ENCODE measurements around the gene ABCG5.

Gene ABCG5

DNA sequence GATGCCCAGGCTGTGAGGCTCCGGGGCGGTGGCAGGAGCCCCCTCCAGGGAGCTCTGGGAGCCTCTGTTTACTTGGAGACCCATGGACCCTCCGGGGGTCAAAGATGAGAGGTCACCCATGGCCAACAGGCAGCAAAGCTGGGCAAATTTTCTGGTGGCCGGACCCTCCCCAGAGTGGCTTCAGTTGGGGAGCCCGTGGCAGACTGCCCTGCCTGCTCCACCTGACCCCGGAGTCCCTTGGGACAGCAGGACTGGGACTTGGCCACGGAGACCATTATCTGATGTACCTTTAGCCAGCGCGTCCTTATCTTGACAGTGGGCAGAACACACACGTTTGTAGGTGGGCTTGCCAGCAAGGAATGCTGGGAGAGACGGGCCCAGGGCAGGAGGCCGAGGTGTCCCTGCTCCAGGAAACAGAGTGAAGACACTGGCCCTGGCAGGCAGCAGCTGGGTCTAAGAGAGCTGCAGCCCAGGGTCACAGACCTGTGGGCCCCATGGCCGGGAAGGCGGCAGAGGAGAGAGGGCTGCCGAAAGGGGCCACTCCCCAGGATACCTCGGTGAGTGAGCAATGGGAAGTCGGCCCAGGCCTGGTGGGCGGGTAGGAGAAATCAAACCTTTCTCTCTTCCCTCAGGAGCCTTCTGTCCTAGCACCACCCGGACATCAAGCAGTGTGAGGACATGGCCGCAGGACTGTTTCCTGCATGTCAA lies at the start of gene ABCG5, which contains the start of gene ABCG8:
ABCG5 (minus strand) TSS at position 280 of the 708 bp plus-strand sequence; CDS start at position 120, 160 bp downstream.
ABCG8 (plus strand) TSS at position 412 of the 708 bp plus-strand sequence; CDS start at position 495, 83 bp downstream.
- no peak for DNase-seq (ENCODE audit: low spot score)

DNA sequence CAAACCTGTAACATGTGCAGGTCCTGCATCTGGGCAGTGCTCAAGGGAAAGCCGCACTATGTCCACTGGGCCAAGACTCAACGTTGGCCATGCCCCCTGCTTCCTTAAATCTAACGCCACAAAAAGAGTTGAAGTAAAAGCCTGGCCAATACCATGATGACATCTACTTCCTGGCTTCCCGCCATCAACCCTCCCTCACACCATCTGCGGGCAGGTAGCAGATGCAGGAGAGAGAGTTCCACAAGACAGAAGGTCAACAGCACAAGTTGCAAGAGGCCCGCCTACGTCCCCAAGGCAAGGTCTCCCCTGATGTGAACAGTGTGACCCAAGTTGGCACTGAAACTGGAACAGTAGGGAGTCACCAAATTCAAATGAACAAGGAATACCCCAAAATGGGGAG lies 48.5 kb upstream of the ABCG5 start:
- no peak for DNase-seq (ENCODE audit: low spot score)

DNA sequence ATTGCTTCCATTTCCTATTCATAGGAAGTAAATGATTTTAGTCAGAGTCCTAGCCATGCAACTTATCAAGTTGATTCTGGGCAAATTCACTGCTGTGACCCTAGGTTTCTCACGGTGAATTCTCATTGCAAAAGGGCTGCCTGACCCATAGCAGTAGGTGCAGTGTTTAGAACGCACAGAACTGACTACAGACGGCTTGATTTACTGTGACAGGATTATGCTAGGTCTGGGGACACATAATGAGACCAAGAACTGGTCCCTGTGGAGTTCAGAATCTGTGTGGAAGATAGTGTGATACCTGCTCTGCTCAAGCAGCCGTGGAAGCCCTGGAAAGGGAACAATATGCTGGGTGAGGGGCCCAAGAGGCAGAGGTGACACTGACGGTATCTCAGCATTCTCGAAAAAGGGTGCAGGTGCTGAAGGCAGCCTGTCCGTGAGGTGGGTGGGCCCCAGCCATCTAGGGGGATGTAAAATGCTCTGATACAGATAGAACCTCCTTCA lies 46.5 kb upstream of the ABCG5 start:
- DNase-seq (ENCODE audit: low spot score) = no peak

DNA sequence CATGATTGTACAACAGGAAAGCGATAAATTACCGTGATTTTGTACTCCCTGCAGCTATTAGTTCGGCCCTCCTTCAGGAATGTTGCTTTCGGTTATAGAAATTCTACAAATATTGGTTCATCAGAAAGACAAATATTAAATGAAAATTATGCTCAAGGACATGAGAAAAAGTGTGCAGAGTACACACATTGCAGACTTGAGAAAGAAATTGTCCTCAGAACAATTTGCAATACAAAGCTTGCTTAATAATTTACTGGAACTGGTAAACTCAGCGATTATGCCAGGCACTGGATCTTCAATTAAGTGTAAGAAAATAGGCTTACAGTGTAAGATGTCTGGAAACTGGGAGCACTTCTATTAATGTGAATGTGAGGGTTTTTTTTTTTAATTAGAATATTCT lies 46.0 kb upstream of the ABCG5 start:
- DNase-seq (ENCODE audit: low spot score) = no peak

DNA sequence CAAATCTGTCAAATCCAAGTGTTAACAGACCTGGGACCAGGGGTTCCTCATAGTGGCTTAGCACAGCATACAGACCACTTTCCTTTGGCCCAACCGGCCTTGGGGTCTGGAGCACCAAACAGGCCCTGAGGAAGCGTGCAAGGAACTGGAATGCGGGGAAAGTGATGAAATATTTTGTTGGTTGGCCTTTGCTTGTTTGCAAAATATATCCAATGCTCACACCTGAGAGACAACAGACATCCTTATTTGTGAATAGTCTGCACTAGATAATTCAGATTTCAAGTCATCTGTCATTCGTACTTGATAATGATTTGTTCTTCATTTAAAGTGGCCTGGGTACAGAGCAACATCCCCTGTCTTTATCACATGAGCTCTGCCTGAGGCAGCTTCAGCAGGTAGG lies 43.7 kb upstream of the ABCG5 start:
- DNase-seq (ENCODE audit: low spot score) = no peak

DNA sequence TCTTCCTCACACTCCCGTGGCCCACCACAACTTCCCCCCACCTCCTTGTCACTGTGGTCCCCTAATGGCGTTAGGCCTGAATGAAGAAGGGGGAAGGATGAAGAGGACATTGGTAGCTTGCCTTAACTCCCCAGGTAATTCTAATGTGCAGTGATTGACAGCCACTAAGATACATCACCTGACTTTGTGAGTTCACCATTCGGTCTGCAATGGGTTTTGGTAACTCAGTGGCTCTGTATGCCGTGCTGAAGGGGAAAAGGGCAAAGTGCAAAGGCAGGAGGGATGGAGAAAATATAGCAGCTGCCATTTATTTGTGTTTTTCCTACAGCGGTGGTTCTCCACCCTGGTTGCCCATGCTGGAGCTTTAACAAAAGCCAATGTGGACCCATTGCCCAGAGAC lies 42.3 kb upstream of the ABCG5 start:
- DNase-seq (ENCODE audit: low spot score) = no peak

DNA sequence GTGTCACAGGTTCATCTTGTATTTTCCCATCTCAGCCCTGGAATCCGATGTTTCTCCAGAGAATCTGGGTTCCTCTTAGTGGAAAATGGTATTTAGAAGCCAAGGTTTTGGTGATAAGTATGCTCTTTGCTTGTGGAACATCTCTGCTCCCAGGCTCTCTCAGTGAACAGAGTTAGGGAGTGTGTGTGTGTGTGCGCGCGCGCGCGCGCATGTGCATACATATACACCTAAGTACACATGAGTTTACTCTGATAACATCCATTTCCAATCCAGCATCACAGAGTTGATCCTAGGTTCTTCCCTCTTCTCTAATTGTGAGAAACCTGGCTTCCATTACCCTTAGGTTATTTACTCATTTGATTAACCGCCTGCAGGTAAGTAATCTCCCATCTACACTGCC lies 41.8 kb upstream of the ABCG5 start:
- no peak for DNase-seq (ENCODE audit: low spot score)

DNA sequence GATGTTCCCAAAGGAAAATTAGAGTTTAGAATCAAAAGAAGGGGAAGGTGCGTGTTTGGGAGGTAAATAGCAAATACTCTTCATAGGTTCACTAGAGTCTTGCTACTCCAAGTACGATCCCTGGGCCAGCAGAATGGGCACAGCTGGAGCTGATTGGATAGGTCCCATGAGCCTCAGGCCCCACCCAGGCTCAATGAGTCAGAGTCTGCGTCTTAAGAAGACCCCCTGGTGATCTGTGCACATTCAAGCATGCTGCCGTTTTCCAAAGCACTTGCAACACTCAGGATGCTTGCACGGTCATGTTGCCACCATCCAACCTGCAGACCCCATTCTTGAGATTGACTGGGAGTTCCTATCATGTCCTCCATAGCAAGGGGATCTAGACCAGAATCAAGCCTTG lies 40.6 kb upstream of the ABCG5 start:
- DNase-seq (ENCODE audit: low spot score) = no peak

DNA sequence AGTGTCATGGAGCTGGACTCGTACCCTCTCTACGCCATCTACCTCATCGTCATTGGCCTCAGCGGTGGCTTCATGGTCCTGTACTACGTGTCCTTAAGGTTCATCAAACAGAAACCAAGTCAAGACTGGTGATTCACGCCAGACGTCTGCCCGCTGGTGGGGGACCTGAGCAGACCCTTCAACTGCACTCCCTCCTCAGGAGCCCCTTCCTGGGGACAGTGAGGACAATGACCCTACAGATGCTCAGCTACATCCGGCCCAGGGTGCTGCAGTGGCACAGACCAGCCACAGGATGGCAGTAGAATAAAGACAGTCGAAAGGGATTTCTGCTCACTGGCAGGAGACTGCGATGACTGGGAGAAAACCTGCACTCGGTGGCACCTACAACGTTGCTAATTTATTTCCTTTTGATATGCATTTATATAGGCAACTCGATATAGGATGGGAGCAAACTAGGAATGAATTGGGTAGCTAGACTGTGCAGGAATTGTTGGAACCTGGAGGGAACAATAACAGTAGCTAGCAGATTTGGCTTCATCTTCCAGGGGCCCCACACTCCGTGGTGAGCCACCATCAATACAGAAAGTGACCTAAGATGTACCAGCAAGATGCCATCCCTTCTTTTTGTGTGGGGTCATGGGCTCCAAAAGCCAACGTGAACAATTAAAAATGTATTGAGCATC lies 39.3 kb upstream of the ABCG5 start:
- peak; percentile 74 for DNase-seq (ENCODE audit: low spot score)

DNA sequence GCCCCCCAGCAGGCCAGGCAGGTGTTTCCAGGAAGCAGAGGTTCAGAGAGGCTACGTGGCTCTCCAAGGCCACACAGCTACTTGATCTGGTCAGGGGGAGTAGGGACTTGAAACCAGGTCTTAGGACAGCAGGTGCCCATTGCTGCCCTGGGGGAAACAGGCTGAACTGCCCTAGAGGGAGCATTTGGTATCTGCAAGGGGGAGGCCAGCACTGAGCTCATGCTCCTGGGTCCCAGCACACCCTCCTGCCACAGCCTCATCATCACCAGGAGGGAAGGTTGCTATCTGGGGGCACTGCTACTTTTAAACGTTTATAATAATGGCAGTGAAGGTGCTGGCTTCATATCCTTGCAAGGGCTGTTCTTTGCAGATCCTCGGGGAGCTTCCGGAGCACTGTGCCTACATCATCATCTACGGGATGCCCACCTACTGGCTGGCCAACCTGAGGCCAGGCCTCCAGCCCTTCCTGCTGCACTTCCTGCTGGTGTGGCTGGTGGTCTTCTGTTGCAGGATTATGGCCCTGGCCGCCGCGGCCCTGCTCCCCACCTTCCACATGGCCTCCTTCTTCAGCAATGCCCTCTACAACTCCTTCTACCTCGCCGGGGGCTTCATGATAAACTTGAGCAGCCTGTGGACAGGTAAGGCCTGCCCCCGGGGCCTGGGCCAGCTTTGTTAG lies 36.3 kb upstream of the ABCG5 start:
- no peak for DNase-seq (ENCODE audit: low spot score)

DNA sequence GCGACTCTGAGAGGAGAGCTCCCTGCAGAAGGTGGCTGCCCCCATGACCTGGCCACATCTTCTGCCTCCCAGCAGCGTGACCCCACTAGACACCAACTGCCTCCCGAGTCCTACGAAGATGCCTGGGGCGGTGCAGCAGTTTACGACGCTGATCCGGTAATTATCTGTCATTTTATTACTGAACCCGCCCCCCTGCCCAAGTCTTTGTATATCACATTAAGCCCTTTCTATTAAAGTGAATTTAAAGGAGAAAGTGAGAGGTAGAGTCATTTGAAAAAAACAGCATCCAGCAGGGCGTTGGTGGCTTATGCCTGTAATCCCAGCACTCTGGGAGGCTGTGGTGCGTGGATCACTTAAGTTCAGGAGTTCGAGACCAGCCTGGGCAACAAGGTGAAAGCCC lies 33.5 kb upstream of the ABCG5 start:
- no peak for DNase-seq (ENCODE audit: low spot score)

DNA sequence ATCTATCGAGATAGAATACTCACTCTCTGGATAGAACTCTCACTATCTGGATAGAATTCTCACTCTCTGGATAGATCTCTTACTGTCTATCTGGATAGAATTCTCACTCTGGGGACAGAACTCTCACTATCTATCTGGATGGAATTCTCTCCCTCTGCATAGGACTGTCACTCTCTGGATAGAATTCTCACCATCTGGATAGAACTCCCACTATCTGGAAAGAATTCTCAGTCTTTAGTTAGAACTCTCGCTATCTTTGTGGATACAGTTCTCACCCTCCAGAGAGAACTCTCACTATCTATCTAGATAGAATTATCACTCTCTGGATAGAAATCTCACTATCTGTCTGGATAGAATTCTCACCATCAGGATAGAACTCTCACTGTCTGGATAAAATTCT lies 16.7 kb upstream of the ABCG5 start:
- no peak for DNase-seq (ENCODE audit: low spot score)

DNA sequence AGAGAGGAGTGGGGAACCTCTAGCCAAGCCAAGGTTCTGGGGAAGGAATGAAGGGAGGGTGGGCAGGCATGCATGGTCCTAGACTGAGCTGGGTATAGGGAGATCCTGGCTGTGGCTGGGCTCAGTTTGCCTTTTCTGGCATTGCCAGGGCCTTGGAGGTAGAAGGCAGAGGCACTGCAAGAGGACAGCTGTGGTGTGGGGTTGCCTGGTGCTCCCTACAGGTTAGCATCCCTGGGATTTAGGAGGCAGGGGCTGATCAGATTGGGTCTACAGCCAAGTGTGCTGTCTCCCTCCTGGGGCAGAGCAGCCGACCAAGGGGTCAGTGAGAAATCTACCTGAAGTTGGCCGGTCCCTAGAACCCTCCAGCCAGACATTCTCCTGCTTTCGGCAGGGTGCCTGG lies 16.0 kb upstream of the ABCG5 start:
- no peak for DNase-seq (ENCODE audit: low spot score)

DNA sequence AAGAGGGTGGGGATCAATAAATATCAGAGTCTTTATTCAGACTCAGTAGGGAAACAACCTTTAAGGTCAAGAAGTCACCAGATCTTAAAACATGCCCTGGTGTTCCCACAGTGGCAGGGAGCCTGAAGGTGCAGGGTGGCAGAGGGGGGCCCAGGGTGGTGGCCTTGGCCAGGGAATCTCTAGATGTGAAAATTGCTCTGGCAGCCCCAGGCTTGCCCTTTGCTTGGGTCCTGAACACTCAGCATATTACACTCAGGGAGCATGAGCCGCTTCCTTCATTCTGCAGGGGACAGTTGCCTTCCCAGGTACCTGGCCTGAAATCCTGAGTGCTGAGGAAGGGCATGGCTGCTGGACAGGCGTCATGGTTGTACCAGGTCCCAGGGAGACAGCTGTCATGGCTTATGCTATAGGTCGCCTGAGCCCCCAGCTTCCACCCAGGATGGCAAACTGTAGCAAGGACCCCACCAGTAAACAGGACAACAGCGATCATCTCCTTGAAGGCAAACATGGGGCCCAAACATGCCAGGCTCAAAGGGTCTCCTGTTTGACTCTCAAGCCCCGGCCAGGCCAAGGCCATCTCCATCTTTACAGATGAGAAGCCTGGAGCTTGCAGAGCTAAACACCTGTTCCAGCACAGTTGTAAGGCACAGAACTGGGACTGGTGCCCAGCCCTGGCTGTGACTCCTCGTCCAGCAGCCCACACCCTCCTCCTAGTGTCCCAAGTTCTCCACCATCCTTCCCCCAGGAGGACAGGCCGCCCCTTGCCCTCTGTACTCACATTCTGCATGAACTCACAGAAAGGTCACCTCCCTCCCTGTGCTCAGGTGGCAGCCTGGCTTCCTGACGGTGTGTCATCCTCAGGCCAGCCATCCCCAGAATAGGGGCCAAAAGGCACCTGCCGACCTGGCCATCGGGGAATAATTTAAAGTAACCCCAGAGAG lies 14.8 kb upstream of the ABCG5 start:
- no peak for DNase-seq (ENCODE audit: low spot score)

DNA sequence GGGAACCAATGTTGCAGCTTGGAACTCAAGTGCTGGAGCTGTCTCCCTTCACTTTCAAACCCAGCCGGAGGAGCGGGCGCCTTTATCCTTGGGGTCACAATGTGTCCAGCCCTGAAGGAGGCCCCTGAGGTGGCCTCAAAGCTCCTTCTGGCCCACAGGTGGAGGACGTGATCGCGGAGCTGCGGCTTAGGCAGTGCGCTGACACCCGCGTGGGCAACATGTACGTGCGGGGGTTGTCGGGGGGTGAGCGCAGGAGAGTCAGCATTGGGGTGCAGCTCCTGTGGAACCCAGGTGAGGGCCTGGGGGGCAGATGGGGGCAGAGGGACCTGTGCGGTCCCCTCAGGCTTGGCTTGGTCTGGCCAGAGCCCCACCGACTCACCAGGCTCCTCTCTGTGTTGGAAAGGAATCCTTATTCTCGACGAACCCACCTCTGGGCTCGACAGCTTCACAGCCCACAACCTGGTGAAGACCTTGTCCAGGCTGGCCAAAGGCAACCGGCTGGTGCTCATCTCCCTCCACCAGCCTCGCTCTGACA lies 13.6 kb upstream of the ABCG5 start:
- DNase-seq (ENCODE audit: low spot score) = no peak

DNA sequence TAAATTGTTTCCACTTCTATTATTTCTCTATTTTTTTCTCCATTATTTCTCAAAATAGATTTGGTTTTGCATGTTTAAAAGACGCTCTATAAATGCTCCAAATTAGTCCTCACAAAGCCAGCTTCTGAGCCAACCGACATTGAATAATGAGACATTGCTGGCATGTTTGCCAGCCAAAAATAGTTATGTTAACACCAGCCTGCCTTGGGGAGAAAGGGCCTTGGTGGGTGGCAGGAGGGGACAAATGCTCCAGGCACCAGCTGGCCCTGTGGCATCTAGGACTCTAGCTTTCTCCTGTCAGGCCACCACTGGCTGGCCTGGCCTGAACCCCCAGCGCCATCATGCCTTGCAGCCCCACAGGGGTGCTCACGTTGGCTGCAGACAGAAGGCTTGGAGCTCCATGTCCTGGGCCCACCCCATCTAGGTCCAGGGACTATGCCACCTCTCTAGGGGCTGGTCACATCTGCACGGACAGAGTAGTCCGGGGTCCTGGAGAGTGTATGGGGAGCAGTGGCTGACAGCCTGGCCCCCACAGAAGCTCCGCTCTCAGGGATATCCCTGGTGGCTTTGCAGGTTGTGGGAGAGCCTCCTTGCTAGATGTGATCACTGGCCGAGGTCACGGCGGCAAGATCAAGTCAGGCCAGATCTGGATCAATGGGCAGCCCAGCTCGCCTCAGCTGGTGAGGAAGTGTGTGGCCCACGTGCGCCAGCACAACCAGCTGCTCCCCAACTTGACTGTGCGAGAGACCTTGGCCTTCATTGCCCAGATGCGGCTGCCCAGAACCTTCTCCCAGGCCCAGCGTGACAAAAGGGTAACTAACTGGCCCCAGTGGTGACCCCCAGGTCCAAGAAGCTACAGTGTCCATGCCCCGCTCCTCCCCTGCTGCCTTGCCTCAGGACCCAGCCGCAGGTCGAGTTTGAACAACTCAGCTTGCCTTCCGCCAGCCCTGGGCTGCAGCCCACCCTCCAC lies 12.7 kb upstream of the ABCG5 start:
- peak; percentile 45 for DNase-seq (ENCODE audit: low spot score)

DNA sequence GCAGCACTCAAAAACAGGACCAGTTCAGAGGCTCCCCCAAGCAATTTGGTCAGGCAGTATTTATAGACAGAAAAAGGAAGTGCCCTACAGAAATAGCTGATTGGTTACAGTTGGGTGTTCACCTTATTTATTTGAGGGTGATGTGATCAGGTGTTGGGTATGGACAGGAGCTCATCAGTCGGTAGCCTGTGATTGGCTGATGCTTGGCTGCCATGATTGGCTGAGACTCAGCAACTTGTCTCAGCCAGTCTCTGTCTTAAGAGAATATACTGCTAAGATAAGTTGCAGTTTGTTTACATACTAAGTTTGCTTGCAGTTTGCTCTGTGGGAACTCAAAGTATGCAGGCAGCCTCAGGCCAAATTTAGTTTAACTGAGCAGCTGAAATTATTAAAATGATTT lies 9.6 kb upstream of the ABCG5 start:
- no peak for DNase-seq (ENCODE audit: low spot score)

DNA sequence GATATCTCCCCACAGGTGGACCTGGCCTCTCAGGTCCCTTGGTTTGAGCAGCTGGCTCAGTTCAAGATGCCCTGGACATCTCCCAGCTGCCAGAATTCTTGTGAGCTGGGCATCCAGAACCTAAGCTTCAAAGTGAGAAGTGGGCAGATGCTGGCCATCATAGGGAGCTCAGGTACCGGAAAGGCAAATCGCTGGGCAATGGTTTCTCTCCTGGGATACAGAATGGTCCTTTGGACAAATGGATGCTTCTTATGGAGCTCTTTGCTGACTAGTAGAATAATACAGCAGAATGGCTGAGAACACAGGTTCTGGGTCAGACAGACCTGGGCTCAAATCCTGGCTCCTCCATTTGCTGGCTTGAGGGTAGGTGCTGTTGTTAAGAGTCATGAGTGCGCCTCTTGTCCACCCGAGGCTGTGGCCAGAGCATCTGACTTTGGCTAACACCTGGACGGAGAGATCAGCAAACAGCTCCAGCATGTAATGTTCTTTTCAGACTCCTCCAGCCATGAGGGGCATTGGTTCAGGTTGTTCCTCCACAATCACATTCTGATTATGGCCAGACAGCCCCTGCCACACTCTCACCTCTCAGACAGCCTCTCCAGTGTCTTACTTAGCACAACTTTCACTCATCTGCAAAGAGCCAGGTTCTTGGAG lies 7.6 kb upstream of the ABCG5 start:
- DNase-seq (ENCODE audit: low spot score) = no peak

DNA sequence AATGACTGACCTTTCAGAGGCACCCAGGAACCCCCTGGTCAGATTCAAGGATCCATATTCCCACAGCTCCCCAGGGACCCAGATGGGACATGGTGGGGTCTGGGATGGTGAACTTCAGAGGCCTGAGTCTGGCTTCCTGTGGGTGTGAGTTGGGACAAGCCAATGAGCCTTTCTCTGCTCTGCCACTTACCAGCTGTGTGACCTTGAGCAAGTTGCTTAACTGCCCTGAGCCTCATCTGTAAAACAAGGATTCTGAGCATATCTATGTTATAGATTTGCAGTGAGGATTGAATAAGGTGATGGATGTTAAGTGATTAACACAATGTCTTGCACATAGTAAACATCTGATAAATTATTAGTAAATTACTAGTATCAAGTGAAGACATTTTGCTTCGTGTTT lies 6.5 kb upstream of the ABCG5 start:
- no peak for DNase-seq (ENCODE audit: low spot score)

DNA sequence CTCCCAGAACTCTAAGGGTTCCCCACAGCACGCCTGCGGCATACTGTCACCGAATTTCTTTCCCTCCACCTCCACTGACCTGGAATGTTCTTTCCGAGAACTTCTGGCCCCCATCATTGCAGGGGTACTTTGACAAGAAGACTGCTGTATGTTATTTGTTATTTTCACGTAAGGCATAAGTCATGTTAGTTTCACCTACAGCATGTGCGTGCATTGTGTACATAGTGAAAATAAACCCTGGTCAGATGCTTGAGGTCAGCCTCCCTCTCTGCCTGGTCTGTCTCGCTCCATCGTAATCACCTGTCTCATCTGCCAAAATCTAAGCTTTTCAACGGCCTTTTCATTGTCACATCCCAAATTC lies 4.2 kb upstream of the ABCG5 start:
- DNase-seq (ENCODE audit: low spot score) = no peak

All from Ammon's horn (tissue), 1 donor.